NK-92 treated with Interleukin-12 subunit alpha and Interleukin-12 subunit beta, amount 100 ng/mL, for 24 hours (cell line): ENCODE results near the gene CLEC16A.

Experiments
- DNase-seq: peaks from one replicate; lab custom pipeline; 2025; lab: John Stamatoyannopoulos, UW

CLEC16A gene

GRCh38 chr16:11017499-11017898 lies 73.1 kb downstream of the CLEC16A start:
- DNase-seq: no peak

DNA sequence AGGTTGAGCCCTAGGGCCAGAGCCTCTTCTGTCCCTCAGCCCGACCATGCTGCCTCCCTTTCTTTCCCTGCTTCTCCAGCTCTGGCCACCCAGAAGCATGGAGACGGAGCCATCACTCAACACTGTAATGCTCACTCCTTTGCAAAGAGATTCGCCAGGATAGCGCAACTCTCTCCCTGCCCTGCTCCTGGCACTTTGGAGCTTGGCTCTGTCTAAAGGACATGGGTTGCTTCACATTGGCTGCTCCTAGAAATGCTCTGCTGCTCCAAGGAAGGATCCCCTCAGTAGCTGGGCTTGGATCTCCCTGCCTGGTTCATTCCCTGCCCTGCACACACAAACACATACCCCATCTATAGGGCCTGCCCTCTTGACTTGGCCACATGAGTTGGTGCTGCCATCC lies 76.0 kb downstream of the CLEC16A start:
- no peak for DNase-seq

DNA sequence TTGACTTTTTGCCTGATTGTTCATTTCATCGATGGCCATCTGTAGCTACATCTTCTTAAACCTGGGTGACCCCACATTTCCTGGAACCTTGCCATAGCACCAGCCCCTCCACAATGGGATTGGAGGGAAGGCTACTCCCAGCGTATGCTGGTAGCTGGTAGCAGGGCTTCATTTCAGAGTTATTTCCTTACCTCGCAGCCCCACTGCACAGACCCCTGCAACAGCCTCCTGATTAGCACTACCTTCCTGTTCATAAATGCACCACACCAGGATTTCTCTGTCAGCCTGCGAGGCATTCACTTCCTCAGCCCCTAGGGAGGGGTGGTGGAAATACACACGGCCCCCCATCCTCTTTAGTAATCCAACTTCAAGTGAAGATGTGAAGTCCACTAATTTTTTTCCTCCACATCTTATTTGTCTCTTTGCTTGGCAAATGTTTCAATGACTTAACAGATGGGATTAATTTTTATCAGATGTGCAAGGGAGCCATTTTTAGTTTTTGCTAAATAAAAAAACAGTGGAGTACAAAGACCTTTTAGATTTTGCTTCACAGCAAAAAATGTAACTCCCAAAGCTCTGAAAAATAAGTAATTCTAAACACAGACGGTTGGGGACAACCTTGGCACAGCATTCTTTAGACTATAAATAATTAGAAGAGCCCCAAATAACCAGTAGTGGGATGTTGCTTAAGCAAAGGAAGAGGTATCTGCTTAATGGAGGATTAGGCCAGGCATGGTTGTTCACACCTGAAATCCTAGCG lies 76.6 kb downstream of the CLEC16A start:
- no peak for DNase-seq

DNA sequence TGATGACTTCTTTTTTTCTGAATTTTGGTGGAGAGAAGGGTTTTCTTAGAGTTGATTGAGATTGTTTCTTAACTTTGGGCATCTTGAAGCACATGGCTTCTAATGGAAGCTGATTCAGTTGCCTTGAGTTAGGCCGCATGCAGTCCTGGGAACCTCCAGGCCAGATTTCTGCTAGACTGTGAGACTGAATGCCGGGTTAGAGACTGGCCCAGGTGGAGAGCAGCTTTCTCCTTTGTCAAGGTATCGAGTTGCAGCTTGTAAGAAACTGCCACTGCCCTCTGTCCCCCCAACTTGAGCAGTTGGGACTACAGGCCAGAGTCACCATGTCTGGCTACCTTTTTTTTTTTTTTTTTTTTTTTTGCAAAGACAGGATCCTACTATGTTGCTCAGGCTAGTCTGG lies 77.6 kb downstream of the CLEC16A start:
- no peak for DNase-seq

DNA sequence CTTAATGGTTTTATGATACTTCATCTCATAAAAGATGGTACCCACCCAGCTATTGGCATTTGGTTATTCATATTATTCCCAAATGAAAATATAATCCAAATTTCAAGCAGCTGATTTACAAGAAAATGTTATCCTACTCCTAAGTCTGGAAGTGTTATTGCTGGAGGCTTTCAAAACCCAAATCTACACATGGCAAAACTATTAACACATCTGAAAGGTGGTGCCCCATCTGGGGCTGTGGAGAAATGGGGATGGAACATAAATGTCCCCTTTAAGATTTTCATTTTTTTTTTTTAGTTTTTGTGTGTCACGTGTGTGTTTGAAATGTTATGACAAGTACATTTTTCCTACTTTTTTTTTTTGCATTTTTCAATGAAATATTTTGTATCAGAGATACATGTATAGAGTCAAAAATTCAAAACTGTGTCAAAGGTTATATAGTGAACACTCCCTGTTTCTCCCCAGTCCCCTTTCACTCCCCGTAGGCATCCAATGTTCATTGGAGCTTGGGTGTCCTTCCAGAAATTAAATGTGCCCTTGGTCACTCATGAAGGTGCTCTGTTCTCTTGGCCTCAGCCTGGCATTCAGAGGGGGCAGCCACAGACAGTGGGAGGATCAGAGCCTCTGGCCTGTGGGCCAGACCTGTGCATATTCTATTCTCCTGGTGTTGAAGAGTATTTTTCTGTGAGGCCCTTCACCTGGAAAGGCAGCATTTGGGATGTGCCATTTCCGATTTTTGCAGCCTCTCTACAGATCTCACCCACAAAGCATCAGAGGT lies 79.1 kb downstream of the CLEC16A start:
- DNase-seq: no peak

GRCh38 chr16:11024333-11025053 lies 80.1 kb downstream of the CLEC16A start:
- DNase-seq: no peak

DNA sequence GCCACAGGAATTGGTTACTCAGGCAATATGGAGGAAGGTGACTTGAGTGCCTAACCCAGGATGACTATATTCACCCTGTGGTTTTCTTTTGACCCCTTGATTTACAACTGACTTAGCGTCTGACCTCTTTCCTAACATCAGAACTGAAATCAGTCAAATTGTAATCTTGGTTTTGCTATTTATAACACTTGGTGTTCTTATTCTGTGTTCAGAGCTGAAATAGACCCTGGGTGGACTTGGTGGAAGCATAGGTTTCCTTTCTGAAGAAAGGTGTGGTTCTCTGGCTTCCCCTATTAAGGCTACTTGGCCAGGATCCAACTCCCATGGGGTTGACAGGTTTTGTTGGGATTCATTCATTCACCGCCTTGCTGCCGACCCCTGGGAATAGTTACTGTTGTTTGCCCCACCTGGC lies 80.8 kb downstream of the CLEC16A start:
- no peak for DNase-seq

DNA sequence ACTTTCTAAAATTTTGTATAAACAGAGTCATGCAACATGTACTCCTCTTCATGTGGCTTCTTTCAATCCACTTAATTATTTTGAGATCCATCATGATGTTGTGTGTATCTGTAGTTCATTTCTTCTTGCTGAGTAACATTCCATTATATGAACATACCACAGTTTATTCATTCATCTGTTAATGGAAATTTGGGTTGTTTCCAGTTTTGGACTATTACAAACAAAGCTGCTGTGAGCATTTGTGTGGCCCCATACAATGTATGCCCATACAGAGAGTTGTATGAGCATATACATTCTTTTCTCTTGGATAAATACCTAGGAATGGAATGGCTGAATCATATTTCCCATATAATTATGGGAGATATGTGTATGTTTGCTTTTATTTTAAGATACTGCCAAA lies 85.6 kb downstream of the CLEC16A start:
- no peak for DNase-seq

DNA sequence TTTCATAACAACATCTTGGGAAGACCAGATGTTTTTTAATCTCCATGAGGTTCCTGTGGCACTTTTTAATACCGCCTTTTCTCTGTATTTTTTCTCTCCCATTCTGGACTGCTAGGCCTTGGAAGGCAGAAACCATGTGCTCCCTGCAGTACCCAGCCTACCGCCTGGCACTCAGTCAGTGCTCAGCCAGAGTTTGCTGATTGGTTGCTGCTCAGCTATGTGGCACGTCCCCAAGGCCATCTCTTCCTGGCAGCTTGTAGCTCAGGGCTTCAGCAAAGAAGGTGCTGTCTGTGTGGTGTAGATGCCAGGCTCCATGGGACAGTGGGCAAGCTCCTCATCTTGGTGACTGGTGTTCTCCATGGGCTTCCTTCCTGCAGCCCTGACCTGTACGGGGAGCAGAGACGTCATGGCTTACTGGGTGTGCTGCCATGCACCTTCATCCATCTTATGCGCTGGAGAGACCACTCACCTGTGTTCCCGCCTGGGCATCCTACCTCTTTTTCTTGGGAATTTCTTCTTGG lies 86.7 kb downstream of the CLEC16A start:
- no peak for DNase-seq

DNA sequence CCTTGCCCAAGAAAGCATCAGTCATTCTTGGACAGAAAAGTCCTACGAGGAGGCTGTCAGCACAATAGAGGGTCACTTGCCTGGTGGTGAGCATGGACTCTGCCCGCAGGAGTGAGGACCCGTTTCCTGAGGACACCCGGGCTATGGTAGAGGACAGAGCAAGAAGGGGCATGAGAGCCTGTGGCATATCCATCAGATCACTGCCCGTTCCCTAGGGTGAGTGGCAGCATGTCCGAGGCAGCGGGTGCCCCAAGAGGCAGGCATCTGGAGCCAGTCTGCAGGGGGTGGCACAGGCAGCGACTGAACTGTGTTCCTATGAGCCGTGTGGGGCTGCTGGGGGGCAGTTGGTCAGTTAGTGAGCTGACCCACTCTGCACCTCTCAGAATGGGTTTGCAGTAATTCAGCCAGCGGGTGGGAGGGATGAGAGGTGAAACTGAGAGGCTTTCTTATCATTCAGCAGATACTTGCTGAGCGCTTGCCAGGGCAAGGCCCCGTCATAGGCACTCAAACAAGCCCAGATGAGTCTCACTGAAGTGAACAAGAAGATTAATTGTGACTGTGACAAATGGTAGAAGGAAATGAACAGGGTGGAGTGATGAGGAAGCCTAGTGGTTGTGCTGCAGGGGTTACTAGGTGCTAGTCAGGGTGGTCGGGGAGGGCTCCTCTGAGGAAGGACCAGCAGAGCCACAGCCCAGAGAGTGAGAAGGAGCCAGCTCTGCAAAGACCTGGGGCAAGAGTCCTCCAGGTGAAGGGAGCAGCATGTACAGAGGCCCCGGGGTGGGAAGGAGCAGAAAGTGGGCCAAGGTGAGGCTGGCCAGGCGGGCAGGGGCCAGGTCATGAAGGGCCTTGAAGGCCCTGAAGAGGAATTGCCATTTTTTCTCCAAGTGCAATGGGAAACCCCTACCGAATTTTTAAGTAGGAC lies 87.9 kb downstream of the CLEC16A start:
- no peak for DNase-seq

GRCh38 chr16:11032922-11033291 lies 88.5 kb downstream of the CLEC16A start:
- DNase-seq: no peak

DNA sequence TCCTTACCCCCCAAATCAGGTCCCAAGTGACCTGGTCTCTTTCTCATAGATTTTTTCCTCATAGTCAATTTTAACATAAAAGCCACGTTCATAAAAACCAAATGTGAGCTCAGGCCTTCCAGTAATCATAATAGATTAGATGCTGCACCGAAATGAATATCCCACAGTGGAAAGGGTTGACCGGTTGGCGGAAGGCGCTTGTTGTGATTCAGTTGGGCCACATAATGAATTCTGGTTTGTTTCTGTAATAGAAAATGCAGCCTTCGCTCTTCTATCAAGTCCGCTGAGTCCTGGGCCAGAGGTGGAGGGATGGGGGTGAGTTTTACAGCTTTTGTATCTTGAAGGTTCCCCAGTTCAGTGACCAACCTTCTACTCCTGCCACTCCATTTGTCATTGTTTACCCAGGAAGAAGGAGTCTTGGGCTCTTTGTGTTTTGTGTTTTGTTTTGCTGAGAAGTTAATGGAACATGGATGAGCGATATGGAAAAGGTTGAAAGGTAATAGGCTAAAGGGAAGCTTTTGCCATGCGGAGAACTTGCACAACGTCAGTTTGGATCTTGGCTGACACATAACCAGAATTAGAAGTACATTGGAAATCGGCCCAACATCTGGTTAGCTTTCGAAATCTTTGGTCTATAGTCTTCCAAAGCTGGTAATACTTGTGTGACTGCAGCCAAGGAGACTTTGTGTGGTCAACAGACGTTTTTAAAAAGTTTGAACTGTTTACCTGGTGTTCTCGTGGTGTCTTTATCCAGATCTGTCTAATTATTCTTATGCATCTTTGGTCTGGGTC lies 89.5 kb downstream of the CLEC16A start:
- no peak for DNase-seq

GRCh38 chr16:11034481-11034931 lies 90.1 kb downstream of the CLEC16A start:
- DNase-seq: no peak

DNA sequence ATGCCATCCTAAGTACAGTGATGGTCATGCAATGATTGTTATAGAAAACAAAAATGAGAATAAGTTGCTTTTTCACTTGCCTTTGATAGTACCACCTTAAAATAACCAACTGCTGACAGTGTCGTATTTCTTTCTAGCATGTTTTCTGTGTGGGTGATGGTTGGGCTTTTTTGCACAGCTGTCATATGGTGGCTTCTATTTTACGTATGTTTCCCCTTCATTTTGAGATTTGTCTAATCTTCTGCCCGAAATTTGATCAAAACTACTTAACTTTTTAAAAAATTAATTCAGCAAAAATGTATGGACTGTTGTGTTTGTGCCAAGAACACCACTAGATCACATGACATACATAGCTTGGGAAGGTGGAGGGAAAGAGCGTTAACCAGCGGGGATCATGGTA lies 90.7 kb downstream of the CLEC16A start:
- no peak for DNase-seq

DNA sequence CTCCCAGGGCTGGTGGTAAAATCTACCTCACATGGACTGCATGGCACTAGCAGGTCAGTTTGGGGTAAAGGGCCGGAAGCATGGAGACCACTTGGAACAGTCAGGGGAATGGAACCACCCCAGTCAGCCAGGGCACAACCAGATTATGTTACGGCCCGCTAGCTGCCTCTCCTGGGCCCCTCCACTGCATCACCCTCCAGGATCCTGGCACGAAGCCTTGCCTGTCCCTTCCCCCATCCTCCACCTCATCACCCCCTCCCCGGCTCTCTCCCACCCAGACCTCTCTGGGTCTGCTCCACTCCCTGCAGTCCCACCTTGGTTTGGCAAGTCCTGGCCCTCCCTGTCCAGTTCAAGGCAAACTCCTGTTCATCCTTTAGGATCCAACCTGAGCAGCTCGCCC lies 91.7 kb downstream of the CLEC16A start:
- no peak for DNase-seq

- DNase-seq: no peak
Observed at GRCh38 chr16:11036868-11037410, 92.6 kb downstream of the CLEC16A start.

DNA sequence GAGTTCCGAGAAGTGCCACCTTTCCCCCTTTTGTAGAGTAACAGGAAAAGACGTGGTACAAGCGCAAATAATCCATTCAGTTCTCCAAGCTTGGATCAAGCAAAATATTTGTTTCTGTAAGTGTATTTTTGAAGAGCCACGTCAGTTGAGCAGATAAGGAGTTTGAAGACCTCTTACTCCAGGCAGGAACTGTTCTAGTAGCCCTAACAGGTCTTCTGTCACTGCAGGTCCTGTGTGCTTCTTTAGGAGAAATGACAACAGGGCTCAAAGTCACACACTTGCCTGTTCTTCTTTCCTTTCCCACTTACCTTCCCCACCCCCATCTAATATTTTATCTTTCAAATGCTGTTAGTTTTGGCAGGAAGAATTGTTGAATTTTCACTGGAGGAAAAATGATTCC lies 93.9 kb downstream of the CLEC16A start:
- no peak for DNase-seq

GRCh38 chr16:11038777-11039176 lies 94.4 kb downstream of the CLEC16A start:
- no peak for DNase-seq

DNA sequence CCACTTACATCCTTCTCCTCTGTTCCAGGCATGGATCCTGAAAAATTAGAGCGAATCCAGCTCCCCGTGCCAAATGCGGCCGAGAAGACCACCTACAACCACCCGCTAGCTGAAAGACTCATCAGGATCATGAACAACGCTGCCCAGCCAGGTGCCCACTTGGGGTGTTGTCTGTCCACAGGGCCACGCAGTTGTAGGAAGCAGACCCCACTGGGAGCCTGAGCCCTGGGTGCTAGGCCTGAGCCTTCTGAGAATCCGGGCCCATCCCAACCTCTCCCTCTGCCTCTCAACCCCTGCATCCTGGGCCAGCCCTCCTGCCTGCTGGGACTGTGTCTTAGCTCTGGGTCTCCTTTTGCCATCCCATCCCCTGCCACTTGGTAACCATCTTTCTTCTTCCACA lies 95.4 kb downstream of the CLEC16A start:
- no peak for DNase-seq

DNA sequence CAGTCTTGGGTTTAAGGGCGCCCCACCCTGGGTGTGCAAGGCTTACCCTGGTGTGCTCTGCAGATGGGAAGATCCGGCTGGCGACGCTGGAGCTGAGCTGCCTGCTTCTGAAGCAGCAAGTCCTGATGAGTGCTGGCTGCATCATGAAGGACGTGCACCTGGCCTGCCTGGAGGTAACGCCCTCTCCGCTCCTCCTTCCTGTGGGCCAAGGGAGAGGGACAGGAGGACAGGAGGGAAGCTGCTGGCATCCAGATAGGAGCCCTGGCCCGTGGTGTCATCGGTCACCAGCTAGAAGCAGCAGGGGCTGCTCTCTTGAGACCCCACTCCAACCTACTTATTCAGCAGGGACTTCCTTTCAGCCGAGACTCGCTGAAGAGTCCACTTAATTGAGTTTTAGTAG lies 97.8 kb downstream of the CLEC16A start:
- no peak for DNase-seq
